Activated CD8-positive, alpha-beta memory T cell treated with anti-CD3 and anti-CD28 coated beads for 48 hours (primary cell): ENCODE results near the gene GRIK3.

ENCODE experiments used
- DNase-seq, 3 experiments: peaks; one replicate each; pipeline ENCODE4 v3.0.0-alpha.2; 2020; ENCODE audit warnings: low read depth in 2 of 3, low spot score in 2 of 3

Gene GRIK3

DNA sequence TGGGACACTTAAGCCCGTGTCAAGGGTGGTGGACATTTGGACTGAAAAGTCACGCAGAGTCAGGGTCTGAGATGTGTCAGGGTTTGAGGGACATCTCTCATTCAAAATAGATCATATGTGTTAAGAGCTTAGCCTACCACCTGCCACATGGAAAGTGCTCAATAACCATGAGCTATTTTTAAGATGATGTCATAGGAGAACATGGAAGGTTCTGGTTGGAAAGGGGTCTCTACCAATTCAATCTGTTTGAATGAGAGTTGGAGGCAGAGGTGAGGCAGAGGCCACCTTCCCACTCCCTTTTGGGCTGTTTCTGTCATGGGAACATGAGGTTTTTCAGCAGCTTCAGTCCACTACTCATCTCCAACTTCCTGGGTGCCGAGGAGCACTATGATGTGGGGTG is 239.9 kb downstream of the GRIK3 start:
- no peak for DNase-seq

DNA sequence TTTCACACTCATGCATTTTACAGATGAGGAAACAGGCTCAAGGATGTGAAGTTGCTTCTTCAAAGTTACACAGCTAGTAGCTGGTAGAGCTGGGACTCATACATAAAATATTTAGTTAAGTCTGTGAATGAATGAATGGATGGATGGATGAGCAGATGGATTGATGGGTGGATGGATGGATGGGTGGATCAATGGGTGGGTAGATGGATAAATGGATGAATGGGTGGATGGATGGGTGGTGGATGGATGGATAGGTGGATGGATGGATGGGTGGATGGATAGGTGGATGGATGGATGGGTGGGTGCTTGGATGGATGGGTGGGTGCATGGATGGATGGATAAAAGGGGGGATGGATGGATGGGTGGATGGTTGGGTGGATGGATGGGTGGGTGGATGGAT is 240.9 kb downstream of the GRIK3 start:
- DNase-seq: no peak

DNA sequence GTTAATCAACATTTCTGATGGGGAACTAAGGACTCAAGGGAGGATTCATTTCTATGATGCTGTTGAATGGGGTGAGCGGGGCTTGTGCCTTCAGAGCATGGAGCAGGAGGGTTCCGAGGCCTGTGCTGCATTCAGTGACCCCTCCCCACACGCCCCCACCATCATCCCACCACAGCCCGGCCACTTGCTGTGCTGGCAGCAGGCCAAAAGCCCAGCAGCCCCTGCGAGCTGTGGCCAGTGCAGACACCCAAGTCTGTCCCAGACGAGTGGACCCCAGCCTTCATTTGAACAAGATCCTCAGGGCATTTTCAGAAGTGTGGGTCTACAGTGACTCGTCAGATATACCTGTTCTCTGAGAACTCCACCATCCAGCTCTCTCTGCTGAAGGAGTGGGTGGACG is 242.0 kb downstream of the GRIK3 start:
- no peak for DNase-seq

GRCh38 chr1:36790191-36790590 is 244.1 kb downstream of the GRIK3 start:
- DNase-seq: no peak

GRCh38 chr1:36789535-36789934 is 244.8 kb downstream of the GRIK3 start:
- no peak for DNase-seq

- DNase-seq: no peak
These were observed 246.9 kb downstream of the GRIK3 start for GRCh38 chr1:36787312-36787913.

GRCh38 chr1:36786425-36786824 is 247.9 kb downstream of the GRIK3 start:
- no peak for DNase-seq

- no peak for DNase-seq
These were observed 250.0 kb downstream of the GRIK3 start for GRCh38 chr1:36784147-36784859.

DNA sequence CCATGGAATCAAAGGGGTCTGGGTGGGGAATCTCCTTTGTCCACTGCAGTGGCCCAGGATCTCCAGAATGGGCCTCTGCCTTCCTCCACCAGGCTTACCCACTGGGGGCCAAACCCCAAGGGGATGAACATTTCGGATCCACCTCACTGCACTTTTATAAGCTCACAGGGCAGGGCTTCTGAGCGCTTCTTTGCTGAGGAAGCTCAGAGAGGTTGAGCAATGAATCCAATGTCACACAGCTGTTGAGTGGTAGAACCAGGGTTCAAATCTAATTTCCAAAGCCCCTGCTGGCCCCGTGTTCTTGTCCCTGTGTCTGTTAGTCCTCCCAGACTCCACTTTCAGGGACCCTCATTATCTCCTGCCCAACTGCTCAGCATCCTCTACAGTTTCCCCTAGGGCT is 250.8 kb downstream of the GRIK3 start:
- DNase-seq: no peak

DNA sequence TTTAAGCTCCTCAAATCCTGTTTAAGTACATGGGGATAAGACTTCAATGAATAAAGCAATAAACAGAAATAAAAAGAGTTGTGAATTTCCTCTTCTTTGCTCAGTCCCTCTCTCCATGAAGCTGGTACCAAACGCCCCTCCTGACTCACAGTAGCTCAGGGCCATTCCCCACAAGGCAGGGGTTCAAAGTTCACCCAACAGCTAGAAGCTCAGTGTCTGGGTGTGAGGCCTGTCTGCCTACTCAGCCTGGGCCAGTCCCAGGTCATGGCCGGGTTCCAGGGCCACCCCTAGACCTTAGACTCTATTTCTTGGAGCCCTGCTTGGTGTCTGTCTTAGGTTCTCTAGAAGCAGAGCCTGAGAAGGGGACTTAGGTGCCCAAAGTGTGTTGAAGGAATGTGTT is 251.5 kb downstream of the GRIK3 start:
- DNase-seq: no peak

- DNase-seq: no peak
These were observed 252.2 kb downstream of the GRIK3 start for GRCh38 chr1:36782085-36782484.

- no peak for DNase-seq
These were observed 253.2 kb downstream of the GRIK3 start for GRCh38 chr1:36781098-36781497.

- DNase-seq: no peak
These were observed 255.6 kb downstream of the GRIK3 start for GRCh38 chr1:36778740-36779139.

DNA sequence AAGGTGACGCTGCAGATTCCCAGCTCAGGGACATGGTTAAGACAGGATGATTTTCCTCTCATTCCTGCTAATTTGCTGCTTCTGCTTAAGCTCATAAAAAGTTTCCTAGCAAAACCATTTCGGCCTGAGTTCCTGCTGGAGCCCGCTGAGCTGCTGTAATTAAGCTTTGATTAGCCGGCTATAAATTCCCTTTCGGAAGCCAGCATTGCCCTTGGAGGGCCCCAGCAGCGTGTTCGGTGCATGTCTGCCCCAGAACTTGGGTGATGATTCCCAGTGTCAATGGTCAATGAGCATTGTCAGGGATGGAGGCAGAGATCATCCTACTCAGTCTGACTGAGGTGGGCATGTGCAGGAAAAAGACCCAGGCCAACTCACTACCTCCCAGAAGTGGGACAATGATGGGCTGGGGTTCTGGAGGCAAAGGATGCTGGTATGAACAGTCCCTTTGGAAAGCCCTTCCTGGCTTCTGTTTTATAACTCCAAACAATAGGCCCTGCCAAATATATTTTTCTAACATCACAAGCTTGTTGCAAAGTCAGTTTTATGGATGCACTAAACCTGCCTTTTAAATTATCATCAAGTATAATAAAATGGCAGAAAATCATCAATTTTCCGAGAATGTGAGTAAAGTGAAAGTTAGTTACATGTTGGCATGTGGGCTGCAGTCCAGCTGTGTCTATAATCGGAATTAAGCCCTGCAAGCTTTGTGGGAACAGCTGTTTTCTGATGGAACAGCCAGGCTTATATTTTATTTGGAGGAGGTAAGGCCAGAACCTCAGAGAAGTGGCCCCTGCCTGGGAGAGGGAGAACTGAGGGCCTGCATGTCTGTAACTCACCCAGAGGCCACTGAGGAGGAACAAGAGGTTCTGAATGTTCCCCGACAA is 257.1 kb downstream of the GRIK3 start:
- no peak for DNase-seq

DNA sequence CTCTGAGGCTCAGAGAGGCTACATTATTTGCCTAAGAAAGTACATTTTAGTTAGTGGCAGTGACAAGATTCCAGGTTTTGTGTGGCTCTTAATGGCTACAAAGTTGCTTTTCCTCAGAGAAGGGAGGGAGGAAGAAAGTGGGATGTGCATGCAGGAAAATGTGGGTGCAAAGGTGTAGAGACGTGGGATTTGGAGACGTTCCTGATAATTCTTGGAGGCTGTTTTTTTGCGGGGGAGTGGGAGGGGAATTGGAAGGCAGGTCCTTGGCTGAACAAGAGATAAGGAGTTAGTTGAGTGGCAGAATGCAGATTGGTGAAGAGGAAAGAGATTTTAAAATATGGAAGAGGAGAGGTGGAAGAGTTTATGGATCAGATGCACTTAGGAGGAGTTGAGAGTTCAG is 258.1 kb downstream of the GRIK3 start:
- DNase-seq: no peak

DNA sequence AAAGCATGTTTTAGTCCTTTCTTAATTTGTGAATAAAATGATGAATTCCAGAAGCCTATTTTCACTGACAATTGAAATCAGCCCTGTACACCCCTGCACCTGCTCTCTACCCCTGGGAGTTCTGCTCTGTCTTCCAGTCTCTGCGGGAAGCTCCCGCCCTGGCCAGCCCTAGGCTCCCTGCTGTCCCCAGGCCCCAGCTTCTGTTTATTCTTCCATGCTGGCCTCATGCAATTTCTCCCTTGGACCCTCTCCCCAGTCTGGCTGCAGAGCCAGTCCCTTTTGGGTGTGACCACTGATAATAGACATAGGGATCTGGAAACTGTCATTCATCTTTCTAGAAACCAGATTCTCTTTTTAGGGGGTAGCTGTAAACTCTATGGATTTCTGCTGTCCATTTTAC is 258.6 kb downstream of the GRIK3 start:
- no peak for DNase-seq

GRCh38 chr1:36773827-36774541 is 260.3 kb downstream of the GRIK3 start:
- DNase-seq: no peak

DNA sequence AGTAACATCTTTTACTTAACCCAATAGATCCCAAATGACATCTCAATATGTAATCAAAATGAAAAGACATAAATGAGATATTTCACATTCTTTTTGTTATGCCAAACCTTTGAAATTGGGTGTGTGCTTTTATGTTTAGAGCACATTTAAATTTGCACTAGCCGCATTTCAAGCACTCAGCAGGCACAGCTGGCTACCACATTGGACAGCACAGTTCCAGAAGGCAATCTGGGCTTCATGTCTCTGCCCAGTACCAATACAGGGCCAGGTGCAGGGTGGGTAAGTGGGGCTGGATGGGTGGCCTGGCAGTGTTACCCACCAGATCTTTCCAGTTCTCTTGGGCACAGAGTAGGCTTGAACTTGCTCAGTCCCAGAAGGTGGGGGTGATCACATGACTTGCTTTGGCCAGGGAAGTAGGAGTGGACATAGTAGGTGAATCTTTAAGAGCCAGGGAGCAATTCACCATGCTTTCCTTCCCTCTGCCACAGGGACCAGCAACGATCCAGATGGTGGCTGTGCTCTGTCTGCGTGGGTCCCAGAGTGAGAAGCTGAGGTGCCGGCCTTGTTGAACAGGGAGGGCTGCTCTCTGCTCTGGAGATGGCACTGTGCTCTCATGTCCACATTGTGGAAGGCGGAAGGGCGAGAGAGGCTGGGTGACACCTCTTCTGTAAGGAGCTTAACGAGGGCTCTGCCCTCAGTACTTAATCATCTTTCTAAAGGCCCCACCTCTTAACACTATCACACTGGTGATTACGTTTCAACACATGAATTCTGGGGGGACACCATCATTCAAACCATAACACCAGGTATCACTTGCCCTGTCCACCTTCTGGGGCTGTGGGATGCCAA is 261.4 kb downstream of the GRIK3 start:
- no peak for DNase-seq

DNA sequence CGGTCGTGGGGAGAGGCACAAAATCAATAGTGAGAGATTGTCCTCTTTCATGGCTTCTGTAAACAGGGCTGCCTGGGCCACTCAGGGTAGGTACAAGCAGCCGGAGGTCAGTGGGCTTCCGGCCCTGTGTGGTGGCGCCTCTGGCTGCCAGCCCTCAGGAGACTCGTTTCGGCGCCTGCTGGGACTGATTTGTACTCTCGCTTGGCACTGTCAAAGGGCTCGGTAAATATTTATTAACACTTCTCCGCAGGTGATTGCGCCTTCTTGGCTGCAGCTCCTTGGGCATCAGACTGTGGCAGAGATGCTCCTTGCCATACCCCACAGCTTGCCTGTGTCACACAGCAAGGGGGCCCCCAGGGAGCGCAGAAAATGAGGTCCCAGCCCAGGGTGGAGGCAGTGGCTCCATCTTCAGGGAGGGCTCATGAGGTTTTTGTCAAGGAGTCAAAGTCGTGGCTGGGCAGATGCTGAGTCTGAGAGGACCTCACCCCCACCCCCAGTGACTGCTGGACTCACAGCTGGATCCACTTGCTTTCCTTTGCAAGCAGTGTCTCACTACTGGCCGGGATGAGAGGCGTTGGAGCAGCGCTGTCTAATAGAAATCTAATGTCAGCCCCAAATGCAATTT is 262.5 kb downstream of the GRIK3 start:
- no peak for DNase-seq

DNA sequence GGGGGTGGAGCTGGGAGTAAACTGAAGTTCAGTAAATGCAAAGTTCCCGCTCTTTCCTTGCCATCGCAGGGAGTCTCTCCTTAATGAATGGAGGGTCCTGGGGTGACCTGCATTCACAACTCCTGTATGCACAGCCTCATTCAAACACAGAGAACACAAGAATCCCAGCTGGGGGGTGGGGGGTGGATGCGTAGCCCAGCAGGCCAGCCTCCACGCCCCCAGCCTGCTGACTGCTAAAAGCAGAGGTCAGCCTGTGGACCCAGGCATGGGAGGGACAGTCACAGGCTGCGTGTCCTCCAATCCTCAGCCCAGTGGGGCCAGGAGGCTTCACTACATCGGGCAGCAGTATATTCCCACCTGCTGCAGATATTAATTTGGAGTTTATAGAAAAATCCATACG is 263.1 kb downstream of the GRIK3 start:
- no peak for DNase-seq
